Measurements from ENCODE around the gene DST. TPM values are rescaled to one million over a fixed set of nuclear protein-coding genes. Genes with fewer than 3 reads are reported as not detected.

Gene DST
- total RNA-seq, 1 donor from 2014 or later: 199 TPM

DNA sequence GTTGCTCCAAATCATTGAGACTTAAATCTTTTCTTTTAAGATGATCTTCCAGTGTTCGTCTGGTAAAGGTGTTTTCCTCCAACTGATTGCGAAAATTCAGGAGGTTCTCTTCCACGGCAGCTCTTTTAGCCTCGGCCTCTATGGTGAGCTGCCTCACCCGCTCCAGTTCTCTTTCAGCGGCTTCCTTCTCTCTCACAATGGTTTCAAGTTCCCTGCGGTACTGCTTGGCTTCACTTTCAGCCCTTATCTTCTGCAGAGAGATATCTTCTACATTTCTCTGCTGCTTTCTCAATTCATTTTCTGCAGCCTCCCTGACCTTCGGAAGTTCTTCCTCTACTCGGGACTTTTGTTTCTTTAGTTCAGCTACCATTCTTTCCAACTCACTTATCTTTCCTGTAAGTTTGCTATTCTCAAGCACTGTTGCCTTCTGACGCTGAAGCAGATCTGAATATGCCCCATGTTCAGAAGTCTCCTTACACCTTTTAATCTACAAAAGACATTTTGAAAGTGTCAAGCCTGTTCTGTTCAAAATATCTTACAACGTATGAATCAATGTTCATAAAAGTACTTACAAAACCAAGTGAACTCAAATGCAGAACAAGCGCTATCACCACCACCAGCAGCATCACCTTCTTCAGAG is 22.3 kb downstream of the DST start:
- no peak for DNase-seq

DNA sequence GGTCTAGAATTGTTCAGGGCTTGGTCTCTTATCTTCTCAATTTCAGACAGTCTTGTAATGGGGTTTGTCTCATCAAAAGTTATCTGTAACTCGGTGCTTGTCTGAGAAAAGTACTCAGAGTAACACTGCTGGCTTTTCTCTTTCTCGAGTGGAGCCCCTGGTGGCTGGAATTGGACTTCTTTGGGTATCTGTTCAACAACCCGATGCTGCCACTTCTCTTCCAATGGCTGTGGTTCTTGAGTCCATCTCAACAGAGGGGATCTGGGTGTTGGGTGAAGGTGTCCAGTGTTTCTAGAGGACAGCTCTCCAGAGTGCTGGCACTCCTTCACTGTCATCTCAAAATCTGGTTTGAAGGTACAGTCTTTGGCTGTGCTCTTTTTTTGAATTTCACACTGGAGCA is 24.6 kb downstream of the DST start:
- DNase-seq: no peak

DNA sequence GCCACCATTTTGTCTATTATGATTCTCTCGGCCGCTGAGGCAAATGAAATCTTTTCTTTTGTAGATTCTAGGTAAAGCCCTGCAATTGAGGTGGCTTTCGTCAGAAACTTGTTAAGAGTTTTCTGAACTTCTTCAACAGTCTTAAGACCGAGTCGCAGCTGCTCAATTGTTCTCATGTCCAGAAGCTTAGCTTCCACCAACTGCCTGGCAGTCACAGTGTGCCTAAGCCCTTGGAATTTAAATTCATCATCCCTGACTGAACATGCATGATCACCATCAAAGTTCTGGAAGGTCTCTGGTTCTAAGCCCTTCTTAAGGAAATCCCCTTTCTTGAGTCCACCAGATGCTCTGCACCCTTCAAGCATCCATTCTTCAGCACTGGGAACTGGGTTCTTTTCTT is 25.7 kb downstream of the DST start:
- no peak for DNase-seq

DNA sequence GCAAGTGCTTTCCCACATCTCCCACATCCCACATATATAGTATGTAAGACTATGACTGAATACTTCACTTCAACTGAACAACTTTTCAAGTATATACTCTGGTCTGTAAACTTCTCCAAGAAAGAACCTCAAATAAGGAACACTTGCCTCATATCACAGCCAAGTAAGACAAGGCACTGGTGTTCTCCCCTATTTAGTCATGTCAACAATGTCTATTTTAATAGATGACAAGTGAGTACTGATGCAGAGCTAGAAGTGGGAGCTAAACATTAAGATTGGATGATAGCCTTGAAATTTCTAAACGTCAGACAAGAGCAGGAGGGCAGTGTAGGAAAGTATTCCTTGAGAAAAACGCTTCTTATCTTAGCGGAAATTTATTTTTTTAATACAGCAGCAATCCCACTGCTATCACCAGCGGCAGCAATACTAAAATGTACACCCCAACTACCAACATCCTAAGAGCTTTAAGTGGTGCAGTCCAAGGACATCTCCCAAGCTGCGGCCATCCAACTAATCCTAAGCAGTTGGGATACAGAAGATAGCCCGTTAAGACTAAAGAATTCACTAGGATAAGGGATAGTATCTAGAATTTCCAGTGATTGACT is 29.3 kb downstream of the DST start:
- DNase-seq: no peak

DNA sequence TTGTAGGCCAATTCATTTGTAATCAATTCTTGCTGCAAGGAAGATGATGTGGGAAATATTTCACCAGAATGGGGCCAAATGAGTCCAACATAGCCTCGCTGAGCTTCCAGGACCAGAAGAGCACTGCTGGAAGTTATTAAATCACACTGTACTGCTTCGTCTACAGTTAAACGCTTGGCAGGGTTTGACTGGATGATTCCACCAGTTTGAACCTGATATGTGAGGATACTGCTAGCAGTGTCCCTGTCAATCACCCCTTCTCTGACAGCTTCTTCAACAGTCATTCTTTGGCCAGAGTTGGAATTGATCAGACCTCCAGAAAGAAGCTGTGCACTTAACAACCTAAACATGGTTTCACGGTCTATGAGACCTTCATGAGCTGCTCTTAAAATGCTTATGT is 34.4 kb downstream of the DST start:
- no peak for DNase-seq

DNA sequence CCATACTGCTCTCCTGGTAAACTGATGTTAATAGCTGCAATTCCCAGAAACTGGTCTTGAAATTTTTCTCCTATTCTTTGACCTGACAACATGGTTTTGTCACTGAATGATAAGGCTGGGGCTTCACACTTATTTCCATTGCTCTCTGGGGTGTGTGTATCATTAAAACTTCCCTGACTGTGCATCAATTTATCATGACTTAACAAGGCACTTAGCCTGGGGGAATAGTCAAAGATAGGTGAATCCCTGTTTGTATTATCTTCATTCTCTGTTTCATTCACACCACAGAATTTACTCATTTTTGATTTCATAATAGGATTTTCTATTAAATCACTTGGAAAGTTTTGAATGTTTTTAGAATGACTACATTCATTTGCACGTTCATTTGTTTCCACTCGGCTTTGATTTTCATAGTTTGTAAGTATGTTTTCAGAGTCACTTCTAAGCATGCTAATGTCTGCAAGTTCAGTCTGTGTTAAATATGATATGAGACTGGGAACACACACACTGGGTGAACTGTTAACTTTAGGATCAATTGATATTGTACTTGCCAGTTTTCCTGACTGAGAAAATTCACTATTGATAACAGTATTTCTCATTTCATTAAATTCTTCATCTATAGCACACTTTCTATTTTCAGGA is 35.5 kb downstream of the DST start:
- no peak for DNase-seq

DNA sequence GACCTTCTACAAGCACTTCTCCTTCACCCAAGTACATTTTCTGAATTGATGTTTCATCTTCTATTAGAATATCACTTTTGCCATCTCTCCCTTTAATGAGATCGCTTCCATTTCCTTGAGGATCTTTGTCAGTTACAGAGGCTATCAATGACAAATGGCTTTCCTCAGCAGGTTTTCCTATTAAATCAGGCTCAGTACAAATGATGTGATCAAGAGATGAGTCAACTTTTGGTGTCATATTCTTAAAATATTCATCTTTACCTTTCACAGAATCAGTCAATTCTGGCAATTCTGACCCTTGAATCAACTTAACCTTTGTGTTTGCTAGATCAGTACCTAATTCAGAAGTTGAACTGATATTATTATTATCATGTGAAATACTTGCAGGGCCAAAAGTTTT is 37.3 kb downstream of the DST start:
- no peak for DNase-seq

DNA sequence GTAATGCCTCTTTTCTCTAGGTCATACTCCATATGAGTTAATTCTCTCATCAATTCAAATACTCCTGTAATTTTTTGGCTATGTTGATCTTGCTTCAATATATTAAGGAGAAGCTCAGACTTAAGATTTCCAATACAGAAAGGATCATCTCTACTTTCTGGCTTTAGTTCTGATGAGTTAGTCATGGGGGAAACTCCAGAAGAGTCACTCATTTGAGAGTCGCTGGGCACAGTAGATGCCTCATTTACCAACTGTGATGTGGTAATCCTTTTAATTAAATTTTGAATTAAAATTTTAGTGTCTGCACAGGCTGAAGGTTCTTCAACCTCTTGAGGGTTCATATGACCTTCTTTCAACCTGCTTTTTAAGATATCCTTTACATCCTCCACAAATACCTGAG is 38.5 kb downstream of the DST start:
- no peak for DNase-seq

DNA sequence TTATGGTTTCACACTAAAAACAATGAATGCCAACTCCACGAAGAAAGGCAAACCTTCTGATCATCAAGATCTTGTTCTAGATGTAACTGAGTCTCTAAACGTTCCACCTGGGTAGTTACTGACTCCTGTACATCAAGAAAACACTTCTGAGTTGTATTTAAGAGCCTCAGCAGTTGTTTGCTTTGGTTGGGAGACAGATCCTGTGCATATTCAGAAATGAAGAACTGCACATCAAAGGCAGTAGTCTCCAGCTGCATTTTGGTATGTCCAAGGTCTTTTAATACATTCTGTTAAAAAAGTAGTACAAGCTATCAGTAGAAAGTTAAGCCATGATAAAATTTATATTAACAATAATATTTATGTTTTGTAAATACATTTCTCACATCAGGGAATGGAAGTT is 41.3 kb downstream of the DST start:
- no peak for DNase-seq

DNA sequence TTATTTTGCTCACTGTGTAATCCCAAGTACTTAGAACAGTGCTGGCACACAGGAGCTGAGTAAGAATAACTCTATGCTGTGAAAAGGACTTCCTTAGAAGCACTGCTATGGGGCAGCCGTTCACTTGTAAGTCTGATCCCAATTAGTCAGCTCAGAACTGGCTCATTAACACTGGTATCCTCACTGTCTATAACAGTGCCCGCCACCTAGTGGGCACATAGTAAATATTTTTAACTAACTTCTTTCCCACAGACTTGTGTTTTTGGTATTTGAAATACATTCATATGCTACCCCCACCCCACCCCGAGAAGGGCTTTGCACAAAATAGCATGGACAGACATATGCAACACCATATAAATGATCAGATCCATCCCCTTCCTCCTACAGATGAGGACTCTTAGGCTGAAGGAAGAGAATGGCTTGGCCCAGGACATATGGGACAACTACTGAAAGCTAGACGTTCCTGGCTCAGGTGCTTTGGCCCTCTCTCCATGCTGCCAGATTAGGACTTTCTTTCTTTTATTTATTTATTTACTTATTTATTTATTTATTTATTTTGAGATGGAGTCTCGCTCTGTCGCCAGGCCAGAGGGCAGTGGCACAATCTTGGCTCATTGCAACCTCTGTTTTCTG is 47.1 kb downstream of the DST start:
- DNase-seq: peak; percentile 83

DNA sequence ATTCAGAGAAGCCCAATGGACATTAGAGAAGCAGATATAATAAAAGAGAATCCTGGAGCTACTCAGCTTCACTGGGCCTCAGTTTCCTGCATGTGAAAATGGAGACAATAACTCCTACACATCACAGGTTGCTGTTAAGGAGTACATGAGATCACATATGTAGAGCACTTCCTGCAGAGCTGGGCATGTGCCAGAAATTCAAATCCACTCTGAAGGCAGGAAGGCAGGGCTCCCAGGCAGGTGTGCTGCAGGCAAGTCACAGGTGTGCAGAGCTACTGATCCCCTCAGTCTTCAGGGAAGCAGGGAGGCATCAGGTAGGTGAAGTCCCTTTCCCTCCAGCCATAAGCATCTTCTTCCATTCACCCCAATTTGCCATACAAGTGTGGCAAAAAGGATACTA is 48.0 kb downstream of the DST start:
- peak; percentile 28 for DNase-seq

DNA sequence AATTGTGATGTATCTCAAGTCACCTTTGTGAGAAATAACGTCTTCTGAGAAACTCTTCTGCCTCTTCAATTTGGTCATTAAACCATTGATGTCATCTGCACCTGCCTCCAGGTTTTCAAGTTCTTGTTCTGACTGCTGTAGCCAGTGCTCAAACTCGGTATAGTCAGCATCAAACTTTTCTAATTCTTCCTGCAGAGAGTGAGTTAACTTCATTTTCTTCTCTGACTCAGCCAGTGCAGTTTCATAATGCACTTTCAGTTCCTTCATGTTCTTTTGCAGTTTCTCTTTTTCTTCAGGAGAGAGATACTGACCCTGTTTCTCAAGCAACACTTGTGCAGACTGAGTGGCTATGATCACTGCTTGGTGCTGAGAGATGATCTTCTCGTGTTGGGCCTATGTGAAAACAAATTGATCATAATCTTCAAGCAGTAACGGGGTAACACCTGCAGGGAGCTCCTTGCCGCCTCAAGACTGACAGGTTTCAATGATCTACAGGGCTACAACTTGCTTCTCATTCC is 48.8 kb downstream of the DST start:
- no peak for DNase-seq

DNA sequence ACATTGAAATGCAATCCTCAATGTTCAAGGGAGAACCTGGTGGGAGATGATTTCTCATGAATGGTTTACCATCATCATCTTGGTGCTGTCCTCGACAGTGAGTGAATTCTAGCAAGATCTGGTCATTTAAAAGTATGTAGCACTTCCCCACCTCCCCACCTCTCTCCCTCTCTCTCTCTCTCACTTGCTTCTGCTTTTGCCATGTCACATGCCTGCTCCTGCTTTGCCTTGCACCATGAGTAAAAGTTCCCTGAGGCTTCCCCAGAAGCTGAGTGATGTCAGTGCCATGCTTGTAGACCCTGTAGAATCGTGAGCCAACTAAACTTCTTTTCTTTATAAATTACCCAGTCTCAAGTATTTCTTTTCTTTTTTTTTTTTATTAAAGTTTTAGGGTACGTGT is 60.5 kb downstream of the DST start:
- DNase-seq: no peak

DNA sequence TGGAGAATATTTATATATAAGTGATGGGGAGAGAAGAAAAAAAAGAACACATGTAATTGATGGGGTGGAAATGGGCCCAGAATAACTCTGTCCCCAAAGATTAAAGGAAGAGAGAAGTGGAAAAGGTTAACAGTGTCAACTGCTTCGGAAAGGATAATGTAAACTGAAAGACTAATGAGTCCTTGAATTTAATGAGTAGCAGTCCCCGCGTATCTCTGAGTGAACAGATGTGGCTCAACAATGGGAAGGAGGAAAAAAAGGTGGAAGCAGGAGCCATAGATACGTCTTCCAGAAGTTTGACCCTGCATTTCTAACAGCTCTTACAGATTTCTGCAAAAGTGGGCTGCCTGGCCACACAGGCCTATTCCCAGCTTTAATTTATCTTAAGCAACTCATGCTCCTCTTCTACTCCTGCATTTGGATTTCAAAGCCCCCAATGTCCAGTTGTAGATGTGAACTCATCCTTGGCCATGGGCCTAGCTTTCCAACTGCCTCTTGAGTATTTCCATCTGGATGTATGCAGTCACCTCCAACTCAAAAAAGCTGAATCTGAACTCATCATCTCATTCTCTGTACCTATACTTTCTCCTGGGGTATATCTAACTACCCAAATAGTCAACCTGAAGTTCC is 61.3 kb downstream of the DST start:
- DNase-seq: no peak

DNA sequence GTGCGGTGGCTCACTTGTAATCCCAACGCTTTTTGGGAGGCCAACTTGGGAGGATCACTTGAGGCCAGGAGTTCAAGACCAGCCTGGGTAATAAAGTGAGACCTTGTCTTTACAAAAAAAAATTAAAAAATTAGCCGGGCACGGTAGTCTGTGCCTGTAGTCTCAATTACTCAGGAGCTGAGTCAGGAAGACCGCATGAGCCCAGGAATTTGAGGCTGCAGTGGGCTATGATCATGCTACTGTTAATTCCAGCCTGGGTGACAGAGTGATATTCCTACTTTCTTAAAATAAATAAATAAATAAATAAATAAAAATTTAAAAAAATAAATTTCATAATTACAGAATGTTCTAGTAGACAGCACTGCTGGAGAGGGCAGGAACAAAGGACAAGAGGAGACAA is 62.4 kb downstream of the DST start:
- no peak for DNase-seq

DNA sequence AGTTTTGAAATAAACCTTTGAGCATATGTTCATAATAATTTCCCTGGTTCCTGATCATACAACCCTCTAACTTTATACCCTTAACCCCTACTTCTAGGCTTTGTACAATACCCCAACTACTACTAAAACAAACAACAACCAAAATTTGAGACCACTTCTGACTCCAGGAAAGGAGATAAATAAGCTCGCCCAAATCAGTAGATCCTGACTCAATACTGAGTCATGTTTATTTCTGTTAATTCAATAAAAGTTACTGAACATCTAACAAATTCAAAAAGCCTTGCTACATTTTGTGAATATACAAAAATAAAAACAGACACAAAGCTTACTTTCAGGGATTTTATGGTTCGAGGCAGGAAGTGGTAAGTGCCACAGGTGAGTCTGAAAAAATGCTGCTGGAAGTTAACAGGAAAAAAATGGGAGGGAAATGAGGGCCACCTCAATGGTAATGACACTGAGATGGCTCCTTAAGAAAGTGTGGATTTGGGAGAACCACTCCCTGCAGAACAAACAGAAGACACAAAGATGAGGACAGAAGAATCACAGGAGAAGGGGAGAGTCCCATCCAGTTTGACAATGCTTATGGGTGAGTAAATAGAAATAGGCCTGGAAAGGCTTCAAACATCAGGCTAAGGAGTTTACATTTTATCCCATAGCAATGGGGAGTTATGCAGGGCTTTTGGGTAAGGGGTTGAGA is 63.4 kb downstream of the DST start:
- DNase-seq: no peak

DNA sequence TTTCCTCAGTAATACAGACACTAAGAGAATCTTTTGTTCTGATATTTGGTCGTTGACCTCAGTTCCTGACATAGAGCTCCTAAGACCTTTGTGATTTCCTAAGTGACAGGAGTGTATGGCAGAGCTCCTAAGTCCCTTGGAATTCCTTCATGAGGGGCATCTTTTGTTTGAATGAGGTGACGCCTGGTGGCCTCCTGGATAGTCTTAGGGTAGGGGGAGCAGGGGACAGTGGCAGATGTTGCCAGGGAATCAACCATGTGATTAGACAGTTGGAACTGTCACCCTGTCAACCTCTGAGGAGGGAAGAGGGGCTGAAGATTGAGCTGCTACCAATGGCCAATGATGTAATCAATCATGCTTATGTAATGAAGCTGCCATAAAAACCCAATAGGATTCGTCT is 67.0 kb downstream of the DST start:
- no peak for DNase-seq

DNA sequence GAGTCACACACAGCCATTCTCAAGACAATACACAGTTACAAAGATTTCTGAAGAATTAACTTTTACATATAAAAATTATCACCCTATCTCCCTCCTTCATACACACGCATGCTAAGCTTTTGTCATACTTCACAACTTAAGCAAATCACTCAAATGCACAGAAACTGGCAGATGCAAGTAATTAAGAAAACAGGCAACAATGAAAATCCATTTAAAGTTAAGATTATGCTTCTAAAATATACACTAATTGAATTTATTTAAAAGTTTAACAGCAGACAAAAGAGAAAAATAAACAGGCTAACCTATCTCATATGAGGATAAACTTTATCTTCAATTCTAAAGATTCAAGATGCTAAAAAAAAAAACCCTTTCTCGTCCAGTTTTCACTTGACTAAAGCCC is 68.4 kb downstream of the DST start:
- DNase-seq: no peak

DNA sequence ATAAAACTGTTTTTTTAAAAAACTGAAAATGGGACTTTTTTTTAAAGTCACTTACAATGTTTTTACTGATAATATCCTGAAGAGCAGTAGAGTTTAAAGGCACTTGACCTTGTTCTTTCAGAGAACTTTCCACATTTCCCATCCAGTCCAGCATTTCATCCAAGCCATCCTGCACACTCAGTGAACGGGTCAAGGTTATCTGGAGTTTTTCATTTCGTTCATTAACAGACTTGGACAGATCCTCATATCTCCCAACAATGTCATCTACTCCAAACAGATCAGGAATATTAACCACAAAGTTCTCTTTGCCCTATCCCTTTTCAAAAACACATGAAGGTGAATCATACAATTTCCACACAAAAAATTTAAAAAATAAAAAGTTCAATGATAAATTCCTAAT is 69.1 kb downstream of the DST start:
- DNase-seq: no peak

DNA sequence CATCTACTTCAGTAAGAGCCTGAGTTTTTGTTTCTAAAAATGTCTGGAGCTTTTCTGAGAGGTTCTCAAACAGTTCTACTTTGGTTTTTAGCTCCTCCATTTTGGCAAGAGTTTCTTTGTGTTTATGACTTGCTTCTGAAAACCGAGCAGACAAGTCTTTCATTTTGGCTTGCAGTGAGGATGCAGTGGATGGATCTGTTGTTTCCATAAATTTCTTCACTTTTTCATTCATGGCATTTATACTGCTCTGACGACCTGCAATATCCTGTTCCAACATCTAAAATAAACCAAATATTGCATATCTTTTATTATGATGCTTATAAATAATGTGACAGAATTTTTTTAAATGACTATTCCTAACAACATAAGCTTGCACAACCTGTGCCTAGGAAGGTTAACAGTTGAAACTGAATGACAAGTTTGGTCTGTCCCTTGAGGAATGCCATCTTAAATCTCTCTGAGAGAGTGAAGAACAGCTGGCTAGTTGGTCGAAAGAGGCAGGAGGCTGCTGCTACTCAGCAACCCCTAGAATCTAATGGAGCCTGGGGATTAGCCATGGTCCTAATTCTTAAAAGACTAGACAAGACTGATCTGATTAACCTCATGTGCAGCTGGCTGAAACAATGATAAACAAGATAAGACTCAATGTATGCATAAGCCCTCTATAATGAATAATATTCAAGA is 69.8 kb downstream of the DST start:
- no peak for DNase-seq

DNA sequence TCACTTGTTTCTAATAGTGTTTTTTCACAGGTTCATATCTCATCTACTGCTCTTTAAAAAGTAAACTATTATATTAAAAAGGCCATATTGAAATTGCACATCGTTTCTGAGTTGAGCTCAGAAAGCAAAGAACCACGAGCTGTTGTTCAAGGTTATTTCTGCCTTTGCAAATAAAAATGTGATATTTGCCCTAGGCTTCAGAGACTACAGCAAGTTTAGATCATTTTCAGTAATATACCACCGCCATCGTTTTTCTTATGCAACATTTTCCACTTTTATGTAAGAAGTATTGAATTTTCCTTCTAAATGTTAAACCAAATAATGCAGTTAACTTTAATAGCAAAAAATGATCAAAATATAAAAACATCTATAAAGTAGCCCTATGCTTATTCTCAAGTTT is 71.1 kb downstream of the DST start:
- no peak for DNase-seq

All from dermis blood vessel endothelial cell (primary cell).